CD4-positive, alpha-beta memory T cell (primary cell): Measurements from ENCODE around the gene ILDR2. TPM values are rescaled to one million over a fixed set of nuclear protein-coding genes. Genes with fewer than 3 reads are reported as not detected.
A peak's percentile ranks its signal among the peaks of the same experiment; 100 is the strongest.

Experiments
- CTCF ChIA-PET: fragments of 350-600 bp; sonication (Branson Sonifier 250); formaldehyde crosslinking; loops from one replicate; lab custom pipeline; 2021; ENCODE audit warnings: inconsistent platforms; ENCODE audit not compliant: partially characterized antibody; lab: Charles Lee
- POLR2A ChIA-PET: fragments of 350-600 bp; sonication (Branson Sonifier 250); formaldehyde crosslinking; loops from one replicate; lab custom pipeline; 2021; ENCODE audit not compliant: partially characterized antibody; lab: Charles Lee
- DNase-seq, 5 donors: peaks; one replicate each; pipeline versions ENCODE4 v3.0.0 to v3.0.0-alpha.2; 2020 to 2022; ENCODE audit warnings: mixed read lengths in 1 of 5
- H3K27ac ChIP-seq: one replicate; pipeline ENCODE4 v1.7.0; 2013; ENCODE audit warnings: low read depth, low read length
- H3K27me3 ChIP-seq: 2 replicates; pipeline ENCODE4 v1.7.0; 2013; ENCODE audit warnings: mild to moderate bottlenecking, low read length, moderate library complexity; ENCODE audit not compliant: insufficient read depth
- H3K36me3 ChIP-seq: 2 replicates; pipeline ENCODE4 v1.7.0; 2013; ENCODE audit warnings: mild to moderate bottlenecking, low read length, moderate library complexity; ENCODE audit not compliant: insufficient read depth
- H3K4me1 ChIP-seq: 2 replicates; pipeline ENCODE4 v1.7.0; 2013; ENCODE audit warnings: mild to moderate bottlenecking, low read length, moderate library complexity; ENCODE audit not compliant: insufficient read depth
- H3K4me3 ChIP-seq, 2 donors: one replicate each; pipeline ENCODE4 v1.7.0; 2013; ENCODE audit warnings: low read length in 2 of 2, mild to moderate bottlenecking in 1 of 2
- H3K9me3 ChIP-seq, 2 donors: one replicate each; pipeline ENCODE4 v1.7.0; 2013; ENCODE audit warnings: low read length in 2 of 2, control low read depth in 1 of 2; ENCODE audit not compliant: control insufficient read depth in 1 of 2
- H3K27ac Mint-ChIP-seq, 7 donors: one replicate each; pipeline ENCODE4 v1.8.0; 2020 to 2021; ENCODE audit warnings: mixed read lengths in 7 of 7, mild to moderate bottlenecking in 6 of 7, inconsistent platforms in 3 of 7, moderate library complexity in 3 of 7
- H3K27me3 Mint-ChIP-seq, 2 donors: one replicate each; pipeline ENCODE4 v1.8.0; 2020 to 2021; ENCODE audit warnings: mixed read lengths in 2 of 2
- H3K36me3 Mint-ChIP-seq, 2 donors: one replicate each; pipeline ENCODE4 v1.8.0; 2020 to 2021; ENCODE audit warnings: mixed read lengths in 2 of 2, inconsistent platforms in 1 of 2, mild to moderate bottlenecking in 1 of 2
- H3K4me1 Mint-ChIP-seq, 4 donors: one replicate each; pipeline ENCODE4 v1.8.0; 2020 to 2021; ENCODE audit warnings: mixed read lengths in 4 of 4, mild to moderate bottlenecking in 1 of 4
- H3K4me3 Mint-ChIP-seq, 8 donors: one replicate each; pipeline ENCODE4 v1.8.0; 2020 to 2021; ENCODE audit warnings: mixed read lengths in 8 of 8, mild to moderate bottlenecking in 7 of 8, moderate library complexity in 6 of 8, inconsistent platforms in 3 of 8
- H3K9me3 Mint-ChIP-seq, 8 donors: one replicate each; pipeline ENCODE4 v1.8.0; 2020 to 2021; ENCODE audit warnings: mixed read lengths in 8 of 8, mild to moderate bottlenecking in 5 of 8, inconsistent platforms in 3 of 8, moderate library complexity in 1 of 8
- intact Hi-C: fragments of 100-400 bp; cut with micrococcal nuclease; formaldehyde crosslinking; loops from one replicate; pipeline ENCODE4 v1.15.1; 2023
- polyA plus RNA-seq, 2 donors: library from polyadenylated mRNA; unstranded; fragments of 300-500 nt; fragmentation: Illumina TruSeq; gene quantifications; one replicate each; pipeline ENCODE4 v1.2.3, GENCODE V29; 2021
- total RNA-seq, 2 experiments: library from RNA; stranded (reverse); gene quantifications; one replicate each; pipeline ENCODE4 v1.2.3, GENCODE V29; 2021

ILDR2 gene
- total and polyA plus RNA-seq, 4 experiments from 2014 or later: 0.21 to 0.52 (median 0.25) TPM; not detected in 1

DNA sequence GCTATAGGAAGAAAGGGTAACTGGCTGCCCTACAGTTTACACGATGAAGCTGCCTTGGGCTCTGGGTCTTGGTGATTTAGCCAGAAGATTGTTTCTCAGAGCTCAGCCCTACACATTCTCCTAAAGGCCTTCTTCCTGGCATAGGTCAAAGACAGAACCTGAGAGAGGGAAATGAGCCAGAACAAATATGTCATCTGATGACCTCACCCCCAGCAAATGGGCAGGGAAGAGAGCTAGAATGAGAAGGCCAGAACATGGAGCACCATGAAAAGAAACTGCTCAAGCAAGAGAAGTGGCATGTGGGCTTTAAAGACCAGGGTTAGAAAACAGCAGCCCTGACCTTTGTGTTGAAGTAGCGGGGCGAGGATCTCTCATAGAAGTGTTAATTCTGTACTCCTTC lies 5.5 kb upstream of the ILDR2 start:
- Histone ChIP-seq H3K4me3 (no peak overlapping the region), H3K9me3 (no peaks in the 10 kb centered on the region), H3K27ac (no peak overlapping the region), H3K36me3 (no peaks in the 10 kb centered on the region), H3K27me3 (no peaks in the 10 kb centered on the region), H3K4me1 (peaks cover 4% of the 10 kb centered on the region)
- Mint-ChIP-seq H3K9me3 (peaks cover 0 to 2% (median 0%) of the 10 kb centered on the region in 8 donors), H3K36me3 (no peaks in the 10 kb centered on the region), H3K4me3 (no peak overlapping the region), H3K27me3 (peaks cover 1 to 3% of the 10 kb centered on the region in 2 donors), H3K27ac (no peak overlapping the region), H3K4me1 (peaks cover 2 to 8% (median 7%) of the 10 kb centered on the region in 4 donors)
- no peak for DNase-seq
- intact Hi-C loops: no loop called here
- POLR2A ChIA-PET: no interaction called here
- CTCF ChIA-PET: interaction anchor here (1.4 to 1.7 kb wide), 2 partner anchors 17 to 74 kb away, joined by 3 read pairs; no protein-coding TSS in a partner anchor

- H3K36me3 Mint-ChIP-seq: no peaks in the 10 kb centered on the region
Observed at GRCh38 chr1:166980383-166980782, 5.0 kb upstream of the ILDR2 start.

GRCh38 chr1:166978821-166979220 lies 3.5 kb upstream of the ILDR2 start:
- Mint-ChIP-seq H3K4me3 (no peak overlapping the region), H3K9me3 (no peaks in the 10 kb centered on the region), H3K27ac (no peak overlapping the region), H3K36me3 (peaks cover 0 to 4% of the 10 kb centered on the region in 2 donors), H3K27me3 (peaks cover 4 to 9% of the 10 kb centered on the region in 2 donors), H3K4me1 (peaks cover 7 to 21% (median 16%) of the 10 kb centered on the region in 4 donors)
- DNase-seq: no peak
- H3K9me3 ChIP-seq: no peaks in the 10 kb centered on the region
- no peak overlapping the region for H3K4me3 ChIP-seq
- peaks cover 7% of the 10 kb centered on the region for H3K27me3 ChIP-seq
- POLR2A ChIA-PET: interaction anchor here (0.6 kb wide), 1 partner anchor 79 kb away, joined by 3 read pairs; no protein-coding TSS in a partner anchor
- CTCF ChIA-PET: interaction anchor here (3.4 kb wide), 1 partner anchor 80 kb away, joined by 11 read pairs; no protein-coding TSS in a partner anchor
- H3K4me1 ChIP-seq: peaks cover 13% of the 10 kb centered on the region
- intact Hi-C loops: loop anchor here (5.0 kb wide), 1 partner anchor 63 kb away; no protein-coding TSS in a partner anchor
- H3K36me3 ChIP-seq: no peaks in the 10 kb centered on the region
- H3K27ac ChIP-seq: no peak overlapping the region

More at GRCh38 chr1:166980383-166980782, 5.0 kb upstream of the ILDR2 start:
- CTCF ChIA-PET: interaction anchor here (1.4 to 3.4 kb wide), 3 partner anchors 16 to 78 kb away, joined by 3 to 11 read pairs (median 3); no protein-coding TSS in a partner anchor
- H3K4me1 Mint-ChIP-seq: peaks cover 2 to 9% (median 7%) of the 10 kb centered on the region in 4 donors
- POLR2A ChIA-PET: no interaction called here
- H3K36me3 ChIP-seq: no peaks in the 10 kb centered on the region
- peaks cover 4% of the 10 kb centered on the region for H3K4me1 ChIP-seq
- no peak overlapping the region for H3K27ac Mint-ChIP-seq
- peaks cover 1 to 3% of the 10 kb centered on the region in 2 donors for H3K27me3 Mint-ChIP-seq
- DNase-seq: no peak
- H3K4me3 ChIP-seq: no peak overlapping the region
- no peaks in the 10 kb centered on the region for H3K9me3 ChIP-seq
- no peak overlapping the region for H3K4me3 Mint-ChIP-seq
- peaks cover 0 to 2% (median 0%) of the 10 kb centered on the region in 8 donors for H3K9me3 Mint-ChIP-seq
- H3K27me3 ChIP-seq: no peaks in the 10 kb centered on the region
- intact Hi-C loops: no loop called here
- H3K27ac ChIP-seq: no peak overlapping the region

- Mint-ChIP-seq H3K36me3 (peaks cover 0 to 4% of the 10 kb centered on the region in 2 donors), H3K27me3 (peaks cover 4 to 11% of the 10 kb centered on the region in 2 donors)
Observed at GRCh38 chr1:166977951-166978350, 2.6 kb upstream of the ILDR2 start.

GRCh38 chr1:166974647-166975345 lies 544 bp downstream of the ILDR2 start:
- H3K36me3 Mint-ChIP-seq: peaks cover 0 to 4% of the 10 kb centered on the region in 2 donors
- intact Hi-C loops: loop anchor here (1.0 to 5.0 kb wide), 3 partner anchors 64 to 84 kb away; no protein-coding TSS in a partner anchor
- POLR2A ChIA-PET: interaction anchor here (1.7 kb wide), 1 partner anchor 99 kb away, joined by 3 read pairs; the partner anchor contains the start of gene TADA1
- peaks cover 16 to 28% of the 10 kb centered on the region in 2 donors for H3K27me3 Mint-ChIP-seq
- no peaks in the 10 kb centered on the region for H3K9me3 Mint-ChIP-seq
- H3K9me3 ChIP-seq: no peaks in the 10 kb centered on the region
- peak overlapping the region in 6 of 7 donors; percentile 5 to 82 (median 73) for H3K27ac Mint-ChIP-seq
- no peak overlapping the region for H3K27ac ChIP-seq
- no peaks in the 10 kb centered on the region for H3K36me3 ChIP-seq
- peaks cover 10% of the 10 kb centered on the region for H3K27me3 ChIP-seq
- peak overlapping the region in 1 of 2 donors; percentile 59 for H3K4me3 ChIP-seq
- peak; percentile 11 to 40 (median 18) for DNase-seq
- H3K4me3 Mint-ChIP-seq: peak overlapping the region; percentile 81 to 96 (median 90)
- peaks cover 13% of the 10 kb centered on the region for H3K4me1 ChIP-seq
- peaks cover 13 to 28% (median 22%) of the 10 kb centered on the region in 4 donors for H3K4me1 Mint-ChIP-seq
- CTCF ChIA-PET: interaction anchor here (0.6 to 1.7 kb wide), 4 partner anchors 18 to 555 kb away, joined by 3 to 7 read pairs (median 4); no protein-coding TSS in a partner anchor

More at GRCh38 chr1:166977951-166978350, 2.6 kb upstream of the ILDR2 start:
- POLR2A ChIA-PET: no interaction called here
- H3K4me3 Mint-ChIP-seq: no peak overlapping the region
- H3K4me3 ChIP-seq: no peak overlapping the region
- H3K4me1 ChIP-seq: peaks cover 13% of the 10 kb centered on the region
- H3K36me3 ChIP-seq: no peaks in the 10 kb centered on the region
- intact Hi-C loops: loop anchor here (5.0 kb wide), 1 partner anchor 64 kb away; no protein-coding TSS in a partner anchor
- no peak for DNase-seq
- H3K9me3 Mint-ChIP-seq: no peaks in the 10 kb centered on the region
- H3K27ac ChIP-seq: no peak overlapping the region
- peaks cover 10% of the 10 kb centered on the region for H3K27me3 ChIP-seq
- H3K4me1 Mint-ChIP-seq: peaks cover 7 to 22% (median 16%) of the 10 kb centered on the region in 4 donors
- no peaks in the 10 kb centered on the region for H3K9me3 ChIP-seq
- H3K27ac Mint-ChIP-seq: no peak overlapping the region
- CTCF ChIA-PET: interaction anchor here (1.3 to 3.4 kb wide), 2 partner anchors 68 to 81 kb away, joined by 3 to 11 read pairs; no protein-coding TSS in a partner anchor

- ChIA-PET CTCF (no interaction called here), POLR2A (no interaction called here)
- intact Hi-C loops: no loop called here
- Histone ChIP-seq H3K27me3 (peaks cover 10% of the 10 kb centered on the region), H3K9me3 (no peaks in the 10 kb centered on the region), H3K4me3 (no peak overlapping the region), H3K27ac (no peak overlapping the region), H3K4me1 (peaks cover 13% of the 10 kb centered on the region), H3K36me3 (no peaks in the 10 kb centered on the region)
- no peak for DNase-seq
- Mint-ChIP-seq H3K9me3 (no peaks in the 10 kb centered on the region), H3K4me1 (peaks cover 13 to 28% (median 22%) of the 10 kb centered on the region in 4 donors), H3K4me3 (peak overlapping the region in 1 of 8 donors; percentile 5), H3K36me3 (peaks cover 0 to 4% of the 10 kb centered on the region in 2 donors), H3K27me3 (peaks cover 16 to 39% of the 10 kb centered on the region in 2 donors), H3K27ac (no peak overlapping the region)
Observed at GRCh38 chr1:166972826-166973225, 2.5 kb downstream of the ILDR2 start.

- Histone ChIP-seq H3K9me3 (no peaks in the 10 kb centered on the region), H3K36me3 (no peaks in the 10 kb centered on the region), H3K27ac (no peak overlapping the region), H3K4me3 (no peak overlapping the region), H3K27me3 (peaks cover 10% of the 10 kb centered on the region), H3K4me1 (peaks cover 13% of the 10 kb centered on the region)
- intact Hi-C loops: no loop called here
- Mint-ChIP-seq H3K27me3 (peaks cover 16 to 42% of the 10 kb centered on the region in 2 donors), H3K9me3 (no peaks in the 10 kb centered on the region), H3K36me3 (peaks cover 0 to 4% of the 10 kb centered on the region in 2 donors), H3K4me3 (peak overlapping the region in 1 of 8 donors; percentile 9), H3K4me1 (peaks cover 13 to 28% (median 22%) of the 10 kb centered on the region in 4 donors), H3K27ac (peak overlapping the region in 1 of 7 donors; percentile 42)
- DNase-seq: no peak
- ChIA-PET POLR2A (no interaction called here), CTCF (no interaction called here)
Observed at GRCh38 chr1:166972193-166972592, 3.1 kb downstream of the ILDR2 start.
